Vagina (tissue), 2 donors: ENCODE results near the gene CPNE9.

ENCODE experiments used
- POLR2A ChIP-seq, 2 donors: fragments of 450-650 bp; IDR thresholded peaks; one replicate each; pipeline ENCODE4 v1.6.1; 2017; ENCODE audit warnings: antibody characterized with exemption in 2 of 2, mild to moderate bottlenecking in 2 of 2, moderate library complexity in 2 of 2
- TF ChIP-seq, protein P1 (sequence below), 3 experiments: fragments of 450-650 bp in 2 of 3; fragments of 200-600 bp in 1 of 3; sonication (generic) in 1 of 3; IDR thresholded peaks; one replicate each; pipeline ENCODE4 v1.5.1; 2017 to 2019; ENCODE audit warnings: antibody characterized with exemption in 3 of 3, mild to moderate bottlenecking in 2 of 3, moderate library complexity in 2 of 3

DNA sequence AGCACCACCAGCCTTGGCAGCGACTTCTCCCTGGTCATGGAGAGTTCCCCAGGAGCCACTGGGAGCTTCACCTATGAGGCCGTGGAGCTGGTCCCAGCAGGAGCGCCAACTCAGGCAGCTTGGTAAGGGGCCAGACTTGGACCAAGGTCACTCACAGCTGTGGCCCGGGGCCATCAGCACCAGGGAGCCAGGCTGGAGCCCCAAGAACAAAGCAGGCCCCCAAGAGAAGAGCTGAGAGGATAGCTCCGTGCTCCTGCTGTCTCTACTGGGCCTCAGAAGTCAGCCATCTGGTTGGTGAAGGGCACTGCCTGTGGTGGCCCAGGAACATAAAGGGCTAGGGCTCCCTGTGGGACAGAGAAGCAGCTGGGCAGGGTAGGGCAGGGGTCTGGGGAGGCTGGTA lies 14.7 kb upstream of the CPNE9 start:
- TF ChIP-seq, protein P1, sequence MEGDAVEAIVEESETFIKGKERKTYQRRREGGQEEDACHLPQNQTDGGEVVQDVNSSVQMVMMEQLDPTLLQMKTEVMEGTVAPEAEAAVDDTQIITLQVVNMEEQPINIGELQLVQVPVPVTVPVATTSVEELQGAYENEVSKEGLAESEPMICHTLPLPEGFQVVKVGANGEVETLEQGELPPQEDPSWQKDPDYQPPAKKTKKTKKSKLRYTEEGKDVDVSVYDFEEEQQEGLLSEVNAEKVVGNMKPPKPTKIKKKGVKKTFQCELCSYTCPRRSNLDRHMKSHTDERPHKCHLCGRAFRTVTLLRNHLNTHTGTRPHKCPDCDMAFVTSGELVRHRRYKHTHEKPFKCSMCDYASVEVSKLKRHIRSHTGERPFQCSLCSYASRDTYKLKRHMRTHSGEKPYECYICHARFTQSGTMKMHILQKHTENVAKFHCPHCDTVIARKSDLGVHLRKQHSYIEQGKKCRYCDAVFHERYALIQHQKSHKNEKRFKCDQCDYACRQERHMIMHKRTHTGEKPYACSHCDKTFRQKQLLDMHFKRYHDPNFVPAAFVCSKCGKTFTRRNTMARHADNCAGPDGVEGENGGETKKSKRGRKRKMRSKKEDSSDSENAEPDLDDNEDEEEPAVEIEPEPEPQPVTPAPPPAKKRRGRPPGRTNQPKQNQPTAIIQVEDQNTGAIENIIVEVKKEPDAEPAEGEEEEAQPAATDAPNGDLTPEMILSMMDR (IDR thresholded peaks at IDR 0.05): no peak
- TF ChIP-seq POLR2A (IDR thresholded peaks at IDR 0.05): no peak
